GM06990 (cell line): Measurements from ENCODE around the gene POFUT2.

Experiments
- DNase-seq: peaks from one replicate; pipeline ENCODE4 v3.0.0-alpha.2; 2011; ENCODE audit not compliant: insufficient read length; ENCODE audit errors: extremely low read depth
- H3K27me3 ChIP-seq: replicated peaks from 2 replicates; pipeline ENCODE4 v1.6.0; 2011; ENCODE audit warnings: low read length; ENCODE audit not compliant: control insufficient read depth, insufficient read depth
- H3K36me3 ChIP-seq: 2 replicates; pipeline ENCODE4 v1.5.1; 2011; ENCODE audit warnings: low read length; ENCODE audit not compliant: control insufficient read depth, insufficient read depth
- H3K4me3 ChIP-seq: replicated peaks from 2 replicates; pipeline ENCODE4 v1.5.1; 2011; ENCODE audit warnings: low read depth, mild to moderate bottlenecking, control low read depth, low read length
- TF ChIP-seq, protein P1 (sequence below): IDR thresholded peaks from 2 replicates; pipeline ENCODE4 v1.5.1; 2011; ENCODE audit warnings: low read length, control low read depth, mild to moderate bottlenecking, inconsistent platforms; ENCODE audit not compliant: insufficient read depth, poor library complexity, severe bottlenecking

Gene POFUT2

DNA sequence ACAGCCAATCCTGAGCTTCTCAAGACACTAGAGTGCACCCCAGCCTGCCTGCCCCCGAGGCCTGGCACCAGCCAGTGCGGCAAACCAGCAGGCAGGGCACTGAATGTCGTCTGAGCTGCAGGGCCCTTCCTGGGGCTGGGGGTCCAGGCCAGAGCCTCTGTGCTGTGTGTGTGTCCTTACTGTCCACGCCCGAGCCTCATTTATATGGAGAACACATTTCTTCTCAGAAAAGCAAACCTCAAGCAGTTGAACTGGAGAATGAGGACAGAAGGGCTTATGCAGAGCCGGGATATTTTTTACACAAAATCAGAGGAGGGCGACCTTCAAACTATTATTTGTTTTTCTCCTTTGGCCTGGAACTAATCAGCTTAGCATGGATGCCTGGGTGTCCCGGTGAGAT is 52.7 kb downstream of the POFUT2 start:
- no peak for DNase-seq
- Histone ChIP-seq H3K4me3 (no peak overlapping the region), H3K36me3 (no peaks in the 10 kb centered on the region), H3K27me3 (no peaks in the 10 kb centered on the region)
- TF ChIP-seq, protein P1, sequence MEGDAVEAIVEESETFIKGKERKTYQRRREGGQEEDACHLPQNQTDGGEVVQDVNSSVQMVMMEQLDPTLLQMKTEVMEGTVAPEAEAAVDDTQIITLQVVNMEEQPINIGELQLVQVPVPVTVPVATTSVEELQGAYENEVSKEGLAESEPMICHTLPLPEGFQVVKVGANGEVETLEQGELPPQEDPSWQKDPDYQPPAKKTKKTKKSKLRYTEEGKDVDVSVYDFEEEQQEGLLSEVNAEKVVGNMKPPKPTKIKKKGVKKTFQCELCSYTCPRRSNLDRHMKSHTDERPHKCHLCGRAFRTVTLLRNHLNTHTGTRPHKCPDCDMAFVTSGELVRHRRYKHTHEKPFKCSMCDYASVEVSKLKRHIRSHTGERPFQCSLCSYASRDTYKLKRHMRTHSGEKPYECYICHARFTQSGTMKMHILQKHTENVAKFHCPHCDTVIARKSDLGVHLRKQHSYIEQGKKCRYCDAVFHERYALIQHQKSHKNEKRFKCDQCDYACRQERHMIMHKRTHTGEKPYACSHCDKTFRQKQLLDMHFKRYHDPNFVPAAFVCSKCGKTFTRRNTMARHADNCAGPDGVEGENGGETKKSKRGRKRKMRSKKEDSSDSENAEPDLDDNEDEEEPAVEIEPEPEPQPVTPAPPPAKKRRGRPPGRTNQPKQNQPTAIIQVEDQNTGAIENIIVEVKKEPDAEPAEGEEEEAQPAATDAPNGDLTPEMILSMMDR, result no peak

GRCh38 chr21:45234127-45234526 is 53.6 kb downstream of the POFUT2 start:
- Histone ChIP-seq H3K4me3 (no peak overlapping the region), H3K36me3 (no peaks in the 10 kb centered on the region), H3K27me3 (no peaks in the 10 kb centered on the region)
- DNase-seq, result no peak
- TF ChIP-seq, protein P1, result no peak

- TF ChIP-seq, protein P1, result no peak
- no peak for DNase-seq
- Histone ChIP-seq H3K4me3 (no peak overlapping the region), H3K36me3 (no peaks in the 10 kb centered on the region), H3K27me3 (no peaks in the 10 kb centered on the region)
These were observed 56.0 kb downstream of the POFUT2 start for GRCh38 chr21:45231705-45232104.

DNA sequence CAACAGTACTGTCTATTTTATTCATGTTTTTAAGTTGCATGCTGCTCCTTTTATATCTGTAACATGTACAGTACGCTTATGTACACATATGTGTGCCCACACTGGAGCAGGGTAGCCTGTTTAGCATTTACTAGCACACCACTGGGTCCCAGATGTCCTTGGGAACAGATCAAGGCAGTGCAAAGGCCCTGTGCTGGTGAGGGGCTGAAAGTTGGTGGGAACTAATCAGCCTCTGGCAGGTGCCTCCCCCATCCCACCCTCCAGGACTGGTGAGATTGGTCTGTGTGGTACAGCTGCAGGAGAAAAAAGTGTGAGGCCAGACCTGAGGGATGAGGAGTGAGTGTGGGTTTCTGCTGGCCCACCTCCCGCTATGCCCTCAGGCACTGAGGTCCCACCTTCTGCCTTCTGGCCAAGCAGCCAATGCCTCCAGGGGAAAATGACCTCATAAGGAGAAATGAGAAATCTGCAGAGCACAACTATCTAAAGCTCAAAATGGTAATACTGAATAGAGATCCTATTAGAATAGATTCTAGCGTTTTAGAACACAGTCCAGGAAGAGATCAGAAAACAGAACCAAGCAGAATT is 58.9 kb downstream of the POFUT2 start:
- Histone ChIP-seq H3K27me3 (no peaks in the 10 kb centered on the region; the same call in 1 of the 2 replicates), H3K4me3 (no peak overlapping the region), H3K36me3 (no peaks in the 10 kb centered on the region)
- TF ChIP-seq, protein P1, result no peak
- DNase-seq, result no peak

GRCh38 chr21:45228171-45228641 is 59.5 kb downstream of the POFUT2 start:
- Histone ChIP-seq H3K36me3 (no peaks in the 10 kb centered on the region), H3K4me3 (no peak overlapping the region), H3K27me3 (no peaks in the 10 kb centered on the region; the same call in 1 of the 2 replicates)
- TF ChIP-seq, protein P1, result no peak
- DNase-seq, result no peak

DNA sequence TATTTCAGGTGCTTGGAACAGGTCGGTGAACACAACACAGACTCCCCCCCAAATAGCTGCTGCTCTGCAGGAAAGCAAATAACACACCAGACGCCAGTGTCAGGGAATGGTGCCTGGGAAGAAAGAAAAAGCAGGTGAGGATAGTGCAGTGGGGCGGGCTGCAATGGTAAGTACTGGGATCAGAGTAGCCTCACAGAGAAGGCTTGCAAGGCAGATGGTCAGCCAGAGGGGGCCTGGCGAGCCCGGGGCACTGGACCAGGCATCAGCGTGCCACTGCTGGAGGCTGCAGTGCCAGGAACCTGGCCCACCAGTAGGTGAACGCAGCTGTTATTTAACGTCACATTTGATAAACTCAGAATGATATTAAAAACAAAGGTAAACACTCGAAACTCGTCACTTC is 60.0 kb downstream of the POFUT2 start:
- H3K36me3 ChIP-seq, result no peaks in the 10 kb centered on the region
- no peak overlapping the region for H3K4me3 ChIP-seq
- TF ChIP-seq, protein P1, result no peak
- no peak for DNase-seq
- H3K27me3 ChIP-seq, result no peaks in the 10 kb centered on the region; the same call in 1 of the 2 replicates
